GM12873 (cell line): ENCODE data around the gene THAP12.

Experiments used
- CTCF ChIP-seq: IDR thresholded peaks from 2 replicates; pipeline ENCODE4 v1.5.1; 2012; ENCODE audit warnings: low read depth, mild to moderate bottlenecking, moderate library complexity, low read length, control low read depth; ENCODE audit not compliant: insufficient read depth; ENCODE audit errors: missing control alignments

The THAP12 gene

GRCh38 chr11:76376746-76377558, 4.0 kb downstream of the THAP12 start:
- TF ChIP-seq CTCF, result no peak

DNA sequence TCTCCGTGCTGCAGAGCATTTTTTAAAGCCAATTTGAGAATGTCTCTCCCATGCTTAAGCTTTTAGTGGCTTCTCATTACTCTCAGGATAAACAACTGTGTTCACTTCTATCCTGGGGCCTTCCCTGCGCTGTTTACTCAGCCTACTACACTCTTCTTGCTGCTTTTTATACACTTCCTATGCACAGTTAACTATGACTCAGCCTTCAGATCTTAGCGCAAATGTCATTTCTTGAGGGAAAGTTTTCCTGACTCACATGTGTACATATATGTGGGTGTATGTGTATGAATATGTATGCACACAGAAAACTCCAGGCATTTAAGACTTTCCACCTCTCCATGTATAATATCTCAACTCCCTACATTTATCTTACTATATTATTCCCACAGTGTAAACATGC, 9.8 kb downstream of the THAP12 start:
- no peak for TF ChIP-seq CTCF

- TF ChIP-seq CTCF, result no peak
These were observed 11.5 kb downstream of the THAP12 start for GRCh38 chr11:76369406-76369805.

GRCh38 chr11:76368490-76368889, 12.4 kb downstream of the THAP12 start:
- TF ChIP-seq CTCF, result no peak

- no peak for TF ChIP-seq CTCF
These were observed 15.8 kb downstream of the THAP12 start for GRCh38 chr11:76365038-76365679.

- no peak for TF ChIP-seq CTCF
These were observed 18.2 kb downstream of the THAP12 start for GRCh38 chr11:76362716-76363115.

DNA sequence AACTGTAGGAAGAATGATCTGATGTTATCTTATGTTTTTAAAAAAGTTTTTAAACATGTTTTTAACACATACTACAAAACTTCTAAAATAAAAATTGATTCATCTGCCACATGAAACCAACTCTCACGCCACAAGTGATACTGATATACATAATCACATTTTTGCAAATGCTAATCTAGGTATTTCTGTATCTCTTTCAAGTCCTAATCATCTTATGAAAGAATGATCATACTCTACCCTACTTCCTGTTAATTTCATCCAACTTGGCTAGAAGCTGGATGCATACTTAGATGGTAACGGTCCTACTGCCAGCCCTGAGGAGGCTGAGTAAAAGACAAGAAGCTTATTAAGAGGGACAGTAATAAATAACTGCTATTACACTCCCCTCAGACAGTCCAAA, 19.2 kb downstream of the THAP12 start:
- no peak for TF ChIP-seq CTCF
